Activated CD4-positive, alpha-beta T cell treated with anti-CD3 and anti-CD28 coated beads, Interleukin-2, amount 50 U/mL, for 1 hour (primary cell): Measurements from ENCODE around the gene OR10A7.
"Not testable (repeated sequence)": the region's sequence is repeated elsewhere in the genome, so short reads cannot be mapped to it uniquely, and the experiment has no call there.

Source experiments
- DNase-seq: peaks from one replicate; pipeline ENCODE4 v3.0.0-alpha.2; 2020

OR10A7 gene, protein sequence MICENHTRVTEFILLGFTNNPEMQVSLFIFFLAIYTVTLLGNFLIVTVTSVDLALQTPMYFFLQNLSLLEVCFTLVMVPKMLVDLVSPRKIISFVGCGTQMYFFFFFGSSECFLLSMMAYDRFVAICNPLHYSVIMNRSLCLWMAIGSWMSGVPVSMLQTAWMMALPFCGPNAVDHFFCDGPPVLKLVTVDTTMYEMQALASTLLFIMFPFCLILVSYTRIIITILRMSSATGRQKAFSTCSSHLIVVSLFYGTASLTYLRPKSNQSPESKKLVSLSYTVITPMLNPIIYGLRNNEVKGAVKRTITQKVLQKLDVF

DNA sequence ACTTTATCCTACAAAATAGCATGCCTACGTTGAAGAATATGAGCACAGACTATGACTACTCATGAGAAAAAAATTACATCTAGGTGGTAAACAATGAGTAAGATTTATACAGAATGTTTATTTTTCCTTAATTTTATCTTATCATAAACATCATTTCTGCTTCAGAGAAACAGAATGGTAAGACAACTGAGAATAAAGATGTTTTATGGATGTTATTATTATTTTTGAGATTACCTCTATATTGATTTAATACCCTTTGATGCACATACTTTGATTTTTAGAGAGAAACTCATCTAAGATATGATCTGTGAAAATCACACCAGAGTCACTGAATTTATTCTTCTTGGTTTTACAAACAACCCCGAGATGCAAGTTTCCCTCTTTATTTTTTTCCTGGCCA, at the start of gene OR10A7:
Gene OR10A7 (plus strand): TSS at position 301 of the 400 bp plus-strand sequence. CDS start 0 bp downstream, at position 301.
- no peak for DNase-seq

DNA sequence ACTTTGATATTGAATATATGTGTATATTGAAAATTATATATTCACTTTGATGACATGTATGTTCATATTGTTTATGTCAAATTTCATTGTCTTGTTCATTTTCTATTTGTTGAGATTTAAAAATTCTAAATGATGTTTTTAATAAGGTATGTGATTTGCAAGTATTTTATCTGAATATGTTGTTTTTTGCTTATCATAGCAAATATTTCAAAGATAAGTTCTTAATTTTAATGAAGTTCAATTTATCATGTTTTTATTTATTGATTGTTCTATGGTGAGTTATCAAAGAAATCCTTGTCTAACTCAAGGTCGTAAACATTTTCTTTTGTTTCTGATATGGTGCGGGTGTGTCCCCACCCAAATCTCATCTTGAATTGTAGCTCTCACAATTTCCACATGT, 49.4 kb upstream of the OR10A7 start:
- DNase-seq = no peak

DNA sequence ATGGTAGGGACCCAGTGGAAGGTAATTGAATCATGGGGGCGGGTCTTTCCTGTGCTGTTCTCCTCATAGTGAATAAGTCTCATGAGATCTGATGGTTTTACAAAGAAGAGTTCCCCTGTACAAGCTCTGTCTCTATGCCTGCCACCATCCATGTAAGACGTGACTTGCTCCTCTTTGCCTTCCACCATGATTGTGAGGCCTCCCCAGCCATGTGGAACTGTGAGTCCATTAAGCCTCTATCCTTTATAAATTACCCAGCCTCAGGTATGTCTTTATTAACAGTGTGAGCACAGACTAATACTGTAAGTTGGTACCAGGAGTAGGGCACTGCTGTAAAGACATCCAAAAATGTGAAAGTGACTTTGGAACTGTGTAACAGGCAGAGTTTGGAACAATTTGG, 49.0 kb upstream of the OR10A7 start:
- not testable (repeated sequence) for DNase-seq

DNA sequence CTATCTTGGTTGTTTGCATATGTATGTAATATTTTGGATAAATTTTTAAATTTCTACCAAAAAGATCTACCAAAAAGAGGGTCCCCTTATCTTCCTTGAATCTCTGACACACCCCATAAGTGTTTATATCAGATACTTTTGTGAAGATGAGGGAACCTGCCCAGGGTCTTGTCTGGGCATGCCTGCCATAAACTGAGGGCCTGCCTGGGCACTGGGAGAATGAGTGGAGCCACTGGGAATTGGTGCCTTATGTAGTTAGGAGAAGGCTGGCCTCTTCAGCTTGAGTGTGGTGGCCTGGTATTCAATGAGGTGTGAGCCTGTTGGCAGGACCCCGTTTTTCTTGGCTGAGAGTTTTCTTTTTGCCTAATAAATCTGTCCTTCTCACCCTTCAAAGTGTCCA, 48.1 kb upstream of the OR10A7 start:
- no peak for DNase-seq

DNA sequence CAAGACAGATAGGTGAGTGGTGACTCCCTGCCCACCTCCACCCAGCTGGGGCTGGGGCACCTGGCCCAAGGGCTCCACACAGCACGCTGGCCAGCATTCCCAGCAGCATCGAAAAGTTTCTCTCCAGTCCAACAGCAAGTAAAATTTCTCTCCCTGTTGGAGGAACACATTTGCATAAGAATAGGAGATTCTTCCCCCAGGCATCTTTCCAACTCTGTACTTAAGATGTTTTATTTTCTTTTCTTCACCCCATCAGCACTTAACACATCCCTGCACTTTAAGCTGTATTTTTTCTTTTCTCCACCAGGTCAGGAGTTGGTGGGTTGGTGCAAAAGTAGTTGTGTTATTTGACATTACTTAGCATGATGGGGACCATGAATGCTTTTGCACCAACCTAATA, 47.4 kb upstream of the OR10A7 start:
- no peak for DNase-seq

DNA sequence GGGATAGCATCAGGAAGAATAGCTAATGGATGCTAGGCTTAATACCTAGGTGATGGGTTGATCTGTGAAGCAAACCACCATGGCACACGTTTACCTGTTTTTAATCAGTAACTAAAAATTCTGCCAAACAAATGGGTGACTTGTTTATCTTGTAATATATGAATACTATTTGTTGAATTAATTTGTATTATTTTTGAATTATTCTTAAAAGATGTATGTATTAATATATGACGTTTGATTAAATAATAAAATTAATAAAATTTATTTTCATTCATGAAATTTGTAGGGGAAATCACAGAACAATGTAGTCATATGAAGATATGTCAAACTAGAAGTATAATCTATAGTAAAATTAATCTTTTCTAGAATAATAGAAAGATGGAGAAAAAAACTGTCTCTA, 32.3 kb upstream of the OR10A7 start:
- DNase-seq = no peak

DNA sequence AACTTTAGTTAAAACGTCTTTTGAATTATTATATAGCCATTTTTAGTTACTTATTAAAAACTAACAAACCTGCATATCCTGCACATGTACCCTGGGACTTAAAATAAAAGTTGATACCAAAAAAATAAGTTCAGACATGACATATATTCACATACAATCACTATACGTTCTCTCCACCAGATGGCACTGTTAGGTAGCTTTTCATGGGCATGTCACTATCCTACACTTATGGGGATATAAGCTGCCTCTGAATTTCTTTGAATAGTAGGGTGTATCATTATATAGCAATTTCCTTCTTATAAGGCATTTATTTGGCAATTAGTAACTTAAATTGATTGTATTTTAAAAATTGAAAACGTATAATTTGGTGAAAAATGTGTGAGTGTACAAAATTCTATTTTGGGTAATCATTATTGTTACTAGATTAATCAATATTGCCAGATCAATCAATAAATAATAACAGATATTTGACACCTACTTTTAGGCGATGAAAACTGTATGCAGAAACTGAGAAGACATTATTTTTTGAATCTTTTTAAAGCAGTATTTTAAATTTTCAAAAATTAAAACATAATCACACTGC, 31.8 kb upstream of the OR10A7 start:
- peak; percentile 1 for DNase-seq

DNA sequence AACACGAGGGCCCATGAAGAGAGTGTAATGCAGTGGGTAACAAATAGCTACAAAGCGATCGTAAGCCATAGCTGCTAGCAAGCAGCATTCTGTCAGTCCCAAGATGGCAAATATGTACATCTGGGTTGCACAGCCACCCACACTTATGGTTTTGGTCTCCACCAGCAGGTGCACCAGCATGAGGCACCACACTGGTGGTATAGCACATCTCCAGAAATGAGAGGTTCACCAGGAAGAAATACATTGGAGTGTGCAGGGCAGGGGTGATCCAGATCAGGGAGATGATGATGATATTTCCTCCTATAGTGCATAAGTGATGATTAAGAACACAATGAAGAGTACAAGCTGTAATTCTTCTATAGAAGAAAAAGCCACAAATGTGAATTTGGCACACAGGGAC, 26.4 kb upstream of the OR10A7 start:
- no peak for DNase-seq

DNA sequence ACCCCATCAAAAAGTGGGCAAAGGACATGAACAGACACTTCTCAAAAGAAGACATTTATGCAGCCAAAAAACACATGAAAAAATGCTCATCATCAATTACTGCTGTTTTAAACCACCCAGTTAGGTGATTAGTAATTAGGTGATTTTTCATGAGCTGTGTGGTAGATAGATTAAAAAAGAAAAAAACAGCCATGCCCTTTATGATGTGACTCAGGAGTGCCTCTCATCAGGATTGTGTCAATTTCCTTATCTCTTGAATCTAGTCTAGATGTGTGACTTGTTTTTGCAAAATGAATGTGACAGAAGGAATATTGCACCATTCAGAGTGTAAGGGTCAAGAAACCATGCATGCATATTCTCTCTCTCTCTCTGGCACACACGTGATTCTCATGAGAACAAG, 5.7 kb downstream of the OR10A7 start:
- DNase-seq = no peak

DNA sequence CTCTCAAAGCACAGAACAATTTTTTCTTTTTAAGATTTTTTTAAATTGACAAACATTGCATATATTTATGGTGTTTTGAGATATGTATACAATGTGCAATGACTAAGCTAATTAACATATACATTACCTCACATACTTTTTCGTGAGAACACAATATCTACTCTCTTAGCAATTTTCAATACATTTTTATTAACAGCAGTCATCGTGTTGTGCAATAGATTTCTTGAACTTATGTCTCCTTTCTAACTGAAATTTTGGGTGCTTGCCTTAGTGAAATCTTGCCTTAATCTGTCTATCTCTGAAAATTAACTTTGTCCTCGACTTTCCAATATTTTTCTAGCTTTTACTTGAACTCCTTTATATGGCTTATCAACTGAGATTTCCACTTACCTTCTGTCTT, 6.8 kb downstream of the OR10A7 start:
- DNase-seq = no peak

DNA sequence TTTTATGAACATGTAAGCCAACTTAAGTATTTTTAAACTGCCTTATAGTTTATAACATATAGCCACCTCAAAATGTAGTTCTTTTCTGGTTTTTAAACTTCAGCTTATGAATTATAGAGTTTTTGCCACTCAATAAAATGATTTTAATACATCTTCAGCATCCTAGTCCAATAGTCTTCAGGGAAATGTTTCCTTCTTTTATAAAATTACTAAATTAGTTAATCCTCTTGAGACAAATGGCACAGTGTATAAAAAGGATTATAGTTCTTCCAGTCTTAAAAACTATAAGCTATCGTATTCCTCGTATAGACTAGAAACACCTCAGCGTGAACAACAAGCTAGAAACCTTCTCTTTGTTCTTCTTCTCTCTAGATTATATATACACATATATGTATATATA, 23.5 kb downstream of the OR10A7 start, which contains the start of gene OR6C74:
Gene OR6C74 (plus strand): TSS at position 301 of the 400 bp plus-strand sequence. CDS start 2,679 bp downstream, outside the sequence.
- no peak for DNase-seq

DNA sequence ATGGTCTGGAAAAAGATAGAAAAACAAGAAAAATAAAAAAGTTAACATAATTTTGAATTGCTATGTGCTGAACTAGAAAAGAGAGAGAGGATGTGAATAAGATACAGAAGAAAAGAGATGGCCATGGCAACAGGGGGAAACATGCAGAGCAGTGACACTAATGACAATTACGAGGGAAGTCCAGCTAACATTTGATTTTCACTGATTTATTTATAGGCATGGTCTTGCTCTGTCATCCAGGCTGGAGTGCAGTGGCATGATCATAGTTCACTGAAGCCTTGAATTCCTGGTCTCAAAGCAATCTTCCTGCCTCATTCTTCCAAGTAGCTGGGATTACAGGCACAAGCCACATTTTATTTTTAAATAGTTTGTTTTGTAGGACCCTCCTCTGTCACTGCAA, 25.3 kb downstream of the OR10A7 start:
- DNase-seq = no peak

DNA sequence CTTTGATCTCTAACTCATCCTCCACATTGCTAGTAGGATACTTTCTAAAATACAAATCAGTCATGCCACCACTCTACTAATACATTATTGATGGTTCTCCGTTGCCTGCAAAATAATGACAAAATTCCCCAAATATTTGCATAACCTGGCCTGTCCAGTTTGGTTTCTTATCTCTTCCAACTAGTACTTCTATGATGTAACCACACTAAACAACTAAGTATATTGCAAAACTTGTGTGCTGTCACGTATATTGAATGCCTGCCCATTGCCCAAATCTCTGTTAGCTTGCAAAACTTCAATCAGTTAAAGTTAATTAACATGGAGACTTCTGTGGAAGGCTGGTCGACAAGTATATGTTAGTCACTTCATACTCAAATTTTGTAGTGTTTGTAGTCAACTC, 30.1 kb downstream of the OR10A7 start:
- DNase-seq = no peak

DNA sequence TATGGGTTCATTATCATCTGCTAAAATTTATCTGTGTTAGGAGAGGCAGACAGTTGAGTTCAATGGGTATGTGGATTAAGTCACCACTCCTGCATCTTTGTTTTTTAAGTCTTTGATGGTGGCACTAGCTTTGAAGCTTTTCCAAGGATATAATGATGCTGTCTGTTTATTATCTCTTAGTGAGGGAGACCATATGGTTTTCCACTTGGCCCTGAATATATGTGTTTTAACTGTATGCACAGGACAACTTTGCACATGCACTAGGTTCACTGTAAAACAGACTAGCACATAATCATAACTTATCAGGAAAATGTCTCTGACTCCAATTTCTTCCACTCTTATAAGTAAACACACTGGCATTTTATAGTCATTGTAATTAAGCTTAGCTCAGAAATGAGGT, 32.5 kb downstream of the OR10A7 start:
- DNase-seq = no peak

DNA sequence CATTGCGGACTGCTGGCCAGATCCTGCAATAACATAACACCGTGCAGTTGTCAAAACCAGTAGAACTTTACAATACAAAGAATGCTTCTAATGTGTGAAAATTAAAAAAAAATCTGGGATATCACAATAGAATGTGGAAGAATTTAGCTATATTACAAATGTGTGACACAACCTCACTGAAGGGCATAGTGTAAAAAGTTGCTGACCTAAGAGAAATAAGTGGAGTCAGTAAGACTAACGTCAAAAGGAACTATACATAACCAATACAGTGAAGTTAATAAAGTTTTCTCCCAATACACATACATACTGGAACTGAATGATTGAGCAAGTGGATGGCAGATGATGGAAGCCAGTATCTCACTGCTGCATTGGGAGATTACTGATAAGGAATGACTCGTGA, 36.0 kb downstream of the OR10A7 start:
- DNase-seq = no peak

DNA sequence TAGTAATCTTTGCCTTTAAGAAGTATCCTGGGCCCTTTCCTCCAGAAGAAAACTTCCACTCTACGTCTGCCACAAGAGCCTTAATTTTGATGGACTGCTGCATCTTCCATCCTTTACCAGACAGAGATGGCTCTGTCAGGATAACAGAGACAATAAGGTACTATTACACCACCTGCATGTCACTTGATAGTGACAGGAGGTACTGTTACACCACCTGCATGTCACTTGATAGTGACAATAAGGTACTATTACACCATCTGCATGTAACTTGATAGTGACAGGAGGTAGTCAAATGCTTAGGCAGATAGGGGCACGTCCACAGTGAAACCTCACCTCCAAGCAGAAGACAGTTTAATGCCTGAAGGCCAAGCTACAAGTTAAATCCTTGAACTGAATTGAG, 37.5 kb downstream of the OR10A7 start:
- DNase-seq = no peak
